Smooth muscle cell (in vitro differentiated cells): ENCODE results near the gene CYP27B1. TPM values are rescaled to one million over a fixed set of nuclear protein-coding genes. Genes with fewer than 3 reads are reported as not detected.
"Not testable (repeated sequence)": the region's sequence is repeated elsewhere in the genome, so short reads cannot be mapped to it uniquely, and the experiment has no call there.

Experiments used
- DNase-seq: peaks from one replicate; lab custom pipeline; 2025; ENCODE audit not compliant: unreplicated experiment; lab: John Stamatoyannopoulos, UW
- H2AFZ ChIP-seq: fragments of 200-600 bp; sonication (generic); 2 replicates; pipeline ENCODE4 v1.6.0; 2016; ENCODE audit warnings: antibody characterized with exemption, low read depth, mild to moderate bottlenecking
- H3F3A ChIP-seq: fragments of 200-600 bp; sonication (generic); 2 replicates; pipeline ENCODE4 v1.6.0; 2017; ENCODE audit warnings: antibody characterized with exemption, low read depth
- H3K27ac ChIP-seq: fragments of 200-600 bp; sonication (generic); 2 replicates; pipeline ENCODE4 v1.5.1; 2016; ENCODE audit warnings: low read depth, mild to moderate bottlenecking
- H3K27me3 ChIP-seq: fragments of 200-600 bp; sonication (generic); 2 replicates; pipeline ENCODE4 v1.6.1; 2016; ENCODE audit warnings: low read depth, mild to moderate bottlenecking
- H3K36me3 ChIP-seq: fragments of 200-600 bp; sonication (generic); 2 replicates; pipeline ENCODE4 v1.5.1; 2016; ENCODE audit warnings: low read depth
- H3K4me1 ChIP-seq: fragments of 200-600 bp; sonication (generic); 2 replicates; pipeline ENCODE4 v1.5.1; 2016; ENCODE audit warnings: low read depth
- H3K4me2 ChIP-seq: fragments of 200-600 bp; sonication (generic); 2 replicates; pipeline ENCODE4 v1.6.0; 2016; ENCODE audit warnings: mild to moderate bottlenecking
- H3K4me3 ChIP-seq: fragments of 200-600 bp; sonication (generic); 2 replicates; pipeline ENCODE4 v1.5.1; 2016; ENCODE audit warnings: mild to moderate bottlenecking
- H3K79me2 ChIP-seq: fragments of 200-600 bp; sonication (generic); 2 replicates; pipeline ENCODE4 v1.6.0; 2016; ENCODE audit warnings: low read depth, mild to moderate bottlenecking
- H3K9ac ChIP-seq: fragments of 200-600 bp; sonication (generic); 2 replicates; pipeline ENCODE4 v1.6.0; 2016; ENCODE audit warnings: low read depth
- H3K9me3 ChIP-seq: fragments of 200-600 bp; sonication (generic); replicated peaks from 2 replicates; pipeline ENCODE4 v1.5.1; 2016; ENCODE audit warnings: low read depth
- H4K20me1 ChIP-seq: fragments of 200-600 bp; sonication (generic); 2 replicates; pipeline ENCODE4 v1.6.0; 2016; ENCODE audit warnings: low read depth
- CTCF ChIP-seq: fragments of 200-600 bp; sonication (generic); IDR thresholded peaks from 2 replicates; pipeline ENCODE4 v1.5.1; 2017; ENCODE audit warnings: borderline replicate concordance, mild to moderate bottlenecking, antibody characterized with exemption; ENCODE audit not compliant: insufficient read depth, poor library complexity, severe bottlenecking
- whole genome bisulfite sequencing: methylation state at CpG from one replicate; pipeline ENCODE4 v1.1.7; 2016; ENCODE audit warnings: low lambda C conversion rate; 5-methylcytosine and 5-hydroxymethylcytosine counted together
- polyA plus RNA-seq: library from polyadenylated mRNA; unstranded; fragments of >200 nt; fragmentation: Nextera tagmentation; extraction: Ambion mirVana; gene quantifications from 2 replicates; pipeline ENCODE4 v1.2.1, GENCODE V29; 2016
- total RNA-seq: library from RNA; depleted of rRNA; stranded (reverse); fragments of >200 nt; gene quantifications from 2 replicates; pipeline ENCODE4 v1.2.3, GENCODE V29; 2014

CYP27B1 gene
- total and polyA plus RNA-seq, 2 experiments from 2014 or later = 0.81 to 1.7 TPM

- no peak overlapping the region for H3K27ac ChIP-seq
- H3K27me3 ChIP-seq = no peaks in the 10 kb centered on the region
- no peak for DNase-seq
- no peaks in the 10 kb centered on the region for H3K4me1 ChIP-seq
- WGBS = 98% methylated on average over 22 of the region's 22 CpGs
- H3K36me3 ChIP-seq = no peaks in the 10 kb centered on the region
- no peak overlapping the region for H3K4me3 ChIP-seq
- no peaks in the 10 kb centered on the region for H4K20me1 ChIP-seq
- H3K9ac ChIP-seq = no peak overlapping the region
- no peaks in the 10 kb centered on the region for H3K9me3 ChIP-seq
- H2AFZ ChIP-seq = no peak overlapping the region
- no peak for TF ChIP-seq CTCF
- H3K79me2 ChIP-seq = no peaks in the 10 kb centered on the region
- no peak overlapping the region for H3K4me2 ChIP-seq
- no peaks in the 10 kb centered on the region for H3F3A ChIP-seq
Measured at GRCh38 chr12:57717846-57718640, 48.8 kb downstream of the CYP27B1 start.

GRCh38 chr12:57717131-57717530 lies 49.7 kb downstream of the CYP27B1 start:
- H2AFZ ChIP-seq = no peak overlapping the region
- H3K27ac ChIP-seq = no peak overlapping the region
- TF ChIP-seq CTCF = no peak
- no peaks in the 10 kb centered on the region for H3F3A ChIP-seq
- no peak overlapping the region for H3K4me3 ChIP-seq
- no peaks in the 10 kb centered on the region for H4K20me1 ChIP-seq
- WGBS = 99% methylated on average over 5 of the region's 5 CpGs
- DNase-seq = no peak
- no peaks in the 10 kb centered on the region for H3K9me3 ChIP-seq
- H3K79me2 ChIP-seq = no peaks in the 10 kb centered on the region
- H3K4me2 ChIP-seq = no peak overlapping the region
- no peaks in the 10 kb centered on the region for H3K4me1 ChIP-seq
- no peak overlapping the region for H3K9ac ChIP-seq
- H3K36me3 ChIP-seq = no peaks in the 10 kb centered on the region
- no peaks in the 10 kb centered on the region for H3K27me3 ChIP-seq

DNA sequence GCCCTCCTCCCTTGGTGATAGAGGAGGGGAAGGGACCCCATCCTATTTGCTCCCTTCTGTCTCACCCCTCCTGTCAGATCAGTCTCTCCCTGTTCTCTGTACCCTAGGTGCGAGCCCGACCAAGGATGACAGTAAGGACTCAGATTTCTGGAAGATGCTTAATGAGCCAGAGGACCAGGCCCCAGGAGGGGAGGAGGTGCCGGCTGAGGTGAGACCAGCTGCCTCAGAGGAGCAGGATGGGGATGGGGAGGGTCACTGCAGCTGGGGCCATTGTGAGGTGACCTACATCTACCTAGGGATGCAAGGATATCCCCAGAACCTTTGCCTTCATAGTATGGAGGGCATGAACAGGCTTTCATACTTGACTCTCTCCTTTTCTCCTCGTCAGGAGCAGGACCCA lies 50.6 kb downstream of the CYP27B1 start:
- H3K4me2 ChIP-seq = no peak overlapping the region
- DNase-seq = no peak
- no peaks in the 10 kb centered on the region for H4K20me1 ChIP-seq
- H3K36me3 ChIP-seq = no peaks in the 10 kb centered on the region
- no peaks in the 10 kb centered on the region for H3K9me3 ChIP-seq
- no peaks in the 10 kb centered on the region for H3F3A ChIP-seq
- H3K4me3 ChIP-seq = no peak overlapping the region
- no peak overlapping the region for H3K27ac ChIP-seq
- 96% methylated on average over 4 of the region's 4 CpGs for WGBS
- no peak for TF ChIP-seq CTCF
- H3K4me1 ChIP-seq = no peaks in the 10 kb centered on the region
- no peak overlapping the region for H2AFZ ChIP-seq
- no peaks in the 10 kb centered on the region for H3K27me3 ChIP-seq
- H3K9ac ChIP-seq = no peak overlapping the region
- H3K79me2 ChIP-seq = no peaks in the 10 kb centered on the region

DNA sequence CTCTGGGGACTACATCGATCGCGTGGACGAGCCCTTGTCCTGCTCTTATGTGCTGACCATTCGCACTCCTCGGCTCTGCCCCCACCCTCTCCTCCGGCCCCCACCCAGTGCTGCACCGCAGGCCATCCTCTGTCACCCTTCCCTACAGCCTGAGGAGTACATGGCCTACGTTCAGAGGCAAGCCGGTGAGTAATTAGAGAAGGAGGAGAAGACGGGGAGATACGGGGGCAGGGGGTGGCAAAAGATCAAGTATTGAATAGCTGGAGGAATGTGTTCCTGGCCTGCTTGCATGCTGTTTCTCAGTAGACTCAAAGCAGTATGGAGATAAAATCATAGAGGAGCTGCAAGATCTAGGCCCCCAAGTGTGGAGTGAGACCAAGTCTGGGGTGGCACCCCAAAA lies 51.1 kb downstream of the CYP27B1 start:
- TF ChIP-seq CTCF = no peak
- no peak overlapping the region for H2AFZ ChIP-seq
- 96% methylated on average over 12 of the region's 12 CpGs for WGBS
- H3K27me3 ChIP-seq = no peaks in the 10 kb centered on the region
- H3K9ac ChIP-seq = no peak overlapping the region
- H3K4me2 ChIP-seq = no peak overlapping the region
- no peaks in the 10 kb centered on the region for H3K36me3 ChIP-seq
- no peaks in the 10 kb centered on the region for H3F3A ChIP-seq
- no peak overlapping the region for H3K4me3 ChIP-seq
- H3K9me3 ChIP-seq = no peaks in the 10 kb centered on the region
- DNase-seq = no peak
- no peaks in the 10 kb centered on the region for H3K4me1 ChIP-seq
- H4K20me1 ChIP-seq = no peaks in the 10 kb centered on the region
- H3K79me2 ChIP-seq = no peaks in the 10 kb centered on the region
- no peak overlapping the region for H3K27ac ChIP-seq

DNA sequence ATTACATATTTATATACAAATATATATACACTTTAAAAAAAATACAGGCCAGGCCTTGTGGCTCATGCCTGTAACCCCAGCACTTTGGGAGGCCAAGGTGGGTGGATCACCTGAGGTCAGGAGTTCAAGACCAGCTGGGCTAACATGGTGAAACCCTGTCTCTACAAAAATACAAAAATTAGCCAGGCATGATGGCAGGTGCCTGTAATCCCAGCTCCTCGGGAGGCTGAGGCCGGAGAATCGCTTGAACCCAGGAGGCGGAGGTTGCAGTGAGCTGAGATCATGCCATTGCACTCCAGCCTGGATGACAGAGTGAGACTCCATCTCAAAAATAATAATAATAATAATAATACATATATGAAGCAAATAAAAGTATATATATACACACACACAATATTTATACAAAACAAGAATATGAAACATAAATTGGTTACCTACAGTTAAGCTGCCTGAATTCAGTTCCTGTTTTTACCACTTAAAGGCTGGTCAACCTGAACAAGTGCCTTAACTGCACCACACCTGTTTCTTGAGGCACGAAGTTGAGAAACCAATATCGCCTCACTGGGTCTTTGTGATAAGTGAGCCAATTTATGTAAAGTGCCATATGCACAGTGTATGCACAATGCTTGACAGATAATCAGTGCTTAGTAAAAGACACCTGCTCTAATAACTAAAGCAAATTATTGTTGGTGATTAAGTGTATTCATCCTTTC lies 51.7 kb downstream of the CYP27B1 start:
- not testable (repeated sequence) for H2AFZ ChIP-seq, H3K27ac ChIP-seq, H3K27me3 ChIP-seq, H3K9ac ChIP-seq, H3K9me3 ChIP-seq, H3K79me2 ChIP-seq, H3K36me3 ChIP-seq, H3K4me2 ChIP-seq, H3F3A ChIP-seq, H3K4me3 ChIP-seq, H4K20me1 ChIP-seq, DNase-seq, H3K4me1 ChIP-seq
- WGBS = 96% methylated on average over 6 of the region's 6 CpGs
